ENCODE measurements around the gene CIITA.

Gene CIITA

GRCh38 chr16:10865991-10866966 is 10.7 kb upstream of the CIITA start:
- no peak overlapping the region for H2AFZ ChIP-seq
- H3K27ac ChIP-seq = peak overlapping the region; percentile 24
- no peak overlapping the region for H3K4me2 ChIP-seq (ENCODE audit: low read length)
- no peaks in the 10 kb centered on the region for H3K4me1 ChIP-seq
- no peaks in the 10 kb centered on the region for H3K9me3 ChIP-seq (ENCODE audit: control insufficient read depth, low read length)
- no peak overlapping the region for H3K9ac ChIP-seq
- H3K27me3 ChIP-seq (ENCODE audit: control insufficient read depth, insufficient read depth, low read length) = no peaks in the 10 kb centered on the region
- no peak for TF ChIP-seq CTCF (IDR thresholded peaks at IDR 0.05)
- no peaks in the 10 kb centered on the region for H3K79me2 ChIP-seq
- no peak overlapping the region for H3K4me3 ChIP-seq (ENCODE audit: low read depth, low read length)
- no peaks in the 10 kb centered on the region for H3K36me3 ChIP-seq (ENCODE audit: control insufficient read depth, insufficient read depth, low read length)

- Histone ChIP-seq H2AFZ (no peak overlapping the region), H3K9me3 (ENCODE audit: control insufficient read depth, low read length) (no peaks in the 10 kb centered on the region), H3K27me3 (ENCODE audit: control insufficient read depth, insufficient read depth, low read length) (no peaks in the 10 kb centered on the region), H3K27ac (no peak overlapping the region), H3K36me3 (ENCODE audit: control insufficient read depth, insufficient read depth, low read length) (no peaks in the 10 kb centered on the region), H3K4me2 (ENCODE audit: low read length) (no peak overlapping the region), H3K79me2 (no peaks in the 10 kb centered on the region), H3K9ac (no peak overlapping the region), H3K4me3 (ENCODE audit: low read depth, low read length) (no peak overlapping the region), H3K4me1 (peaks cover 2% of the 10 kb centered on the region)
- no peak for TF ChIP-seq CTCF (IDR thresholded peaks at IDR 0.05)
These were observed 9.8 kb upstream of the CIITA start for GRCh38 chr16:10867199-10867598.

- Histone ChIP-seq H3K79me2 (no peaks in the 10 kb centered on the region), H3K27ac (peak overlapping the region; percentile 41), H3K9me3 (ENCODE audit: control insufficient read depth, low read length) (no peaks in the 10 kb centered on the region), H3K4me1 (peaks cover 2% of the 10 kb centered on the region), H3K36me3 (ENCODE audit: control insufficient read depth, insufficient read depth, low read length) (no peaks in the 10 kb centered on the region), H3K9ac (no peak overlapping the region), H2AFZ (no peak overlapping the region), H3K4me2 (ENCODE audit: low read length) (no peak overlapping the region), H3K27me3 (ENCODE audit: control insufficient read depth, insufficient read depth, low read length) (no peaks in the 10 kb centered on the region), H3K4me3 (ENCODE audit: low read depth, low read length) (no peak overlapping the region)
- no peak for TF ChIP-seq CTCF (IDR thresholded peaks at IDR 0.05)
These were observed 8.9 kb upstream of the CIITA start for GRCh38 chr16:10868104-10868595.

GRCh38 chr16:10868596-10869469 is 8.2 kb upstream of the CIITA start:
- H3K9ac ChIP-seq = no peak overlapping the region
- H2AFZ ChIP-seq = no peak overlapping the region
- peak overlapping the region; percentile 41 for H3K27ac ChIP-seq
- no peak for TF ChIP-seq CTCF (IDR thresholded peaks at IDR 0.05)
- H3K79me2 ChIP-seq = no peaks in the 10 kb centered on the region
- no peaks in the 10 kb centered on the region for H3K9me3 ChIP-seq (ENCODE audit: control insufficient read depth, low read length)
- H3K36me3 ChIP-seq (ENCODE audit: control insufficient read depth, insufficient read depth, low read length) = no peaks in the 10 kb centered on the region
- H3K4me3 ChIP-seq (ENCODE audit: low read depth, low read length) = peak overlapping the region; percentile 9
- no peaks in the 10 kb centered on the region for H3K27me3 ChIP-seq (ENCODE audit: control insufficient read depth, insufficient read depth, low read length)
- H3K4me2 ChIP-seq (ENCODE audit: low read length) = no peak overlapping the region
- peaks cover 2% of the 10 kb centered on the region for H3K4me1 ChIP-seq
